ENCODE measurements around the gene SUMO3.

The SUMO3 gene

GRCh38 chr21:44761011-44761729 lies 56.7 kb downstream of the SUMO3 start:
- DNase-seq (ENCODE audit: low read depth in 2 of 2): no peak

GRCh38 chr21:44760376-44760775 lies 57.5 kb downstream of the SUMO3 start:
- DNase-seq (ENCODE audit: low read depth in 2 of 2): no peak

- DNase-seq (ENCODE audit: low read depth in 2 of 2): no peak
These were observed 58.1 kb downstream of the SUMO3 start for GRCh38 chr21:44759628-44760285.

- DNase-seq (ENCODE audit: low read depth in 2 of 2): no peak
These were observed 58.9 kb downstream of the SUMO3 start for GRCh38 chr21:44758781-44759627.

- DNase-seq (ENCODE audit: low read depth in 2 of 2): no peak
These were observed 59.7 kb downstream of the SUMO3 start for GRCh38 chr21:44758141-44758561.

- no peak for DNase-seq (ENCODE audit: low read depth in 2 of 2)
These were observed 60.1 kb downstream of the SUMO3 start for GRCh38 chr21:44757731-44758130.

- no peak for DNase-seq (ENCODE audit: low read depth in 2 of 2)
These were observed 61.3 kb downstream of the SUMO3 start for GRCh38 chr21:44756423-44757185.
